Ecto neural progenitor cell (in vitro differentiated cells): ENCODE results near the gene TCF25.
"Not testable (repeated sequence)": the region's sequence is repeated elsewhere in the genome, so short reads cannot be mapped to it uniquely, and the experiment has no call there.

Experiments used
- DNase-seq: peaks from one replicate; pipeline ENCODE4 v3.0.0-alpha.2; 2018; ENCODE audit warnings: low spot score

TCF25 gene

DNA sequence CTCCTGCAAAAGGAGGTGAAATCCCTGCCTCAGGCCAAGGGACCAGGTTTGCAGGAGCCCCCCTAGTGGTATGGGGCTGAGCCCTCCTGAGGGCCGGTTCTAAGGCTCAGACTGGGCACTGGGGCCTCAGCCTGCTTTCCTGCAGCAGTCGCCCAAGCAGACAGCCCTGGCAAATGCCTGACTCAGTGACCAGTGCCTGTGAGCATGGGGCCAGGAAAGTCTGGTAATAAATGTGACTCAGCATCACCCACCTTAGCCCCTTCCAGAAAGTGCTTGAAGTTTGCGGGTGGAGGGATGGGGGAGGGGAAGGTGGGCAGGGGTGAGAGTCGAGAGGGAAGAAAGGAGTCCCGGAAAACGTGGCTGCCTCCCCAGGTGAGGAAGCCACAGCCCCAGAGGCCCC is 47.3 kb downstream of the TCF25 start:
- DNase-seq, result no peak

DNA sequence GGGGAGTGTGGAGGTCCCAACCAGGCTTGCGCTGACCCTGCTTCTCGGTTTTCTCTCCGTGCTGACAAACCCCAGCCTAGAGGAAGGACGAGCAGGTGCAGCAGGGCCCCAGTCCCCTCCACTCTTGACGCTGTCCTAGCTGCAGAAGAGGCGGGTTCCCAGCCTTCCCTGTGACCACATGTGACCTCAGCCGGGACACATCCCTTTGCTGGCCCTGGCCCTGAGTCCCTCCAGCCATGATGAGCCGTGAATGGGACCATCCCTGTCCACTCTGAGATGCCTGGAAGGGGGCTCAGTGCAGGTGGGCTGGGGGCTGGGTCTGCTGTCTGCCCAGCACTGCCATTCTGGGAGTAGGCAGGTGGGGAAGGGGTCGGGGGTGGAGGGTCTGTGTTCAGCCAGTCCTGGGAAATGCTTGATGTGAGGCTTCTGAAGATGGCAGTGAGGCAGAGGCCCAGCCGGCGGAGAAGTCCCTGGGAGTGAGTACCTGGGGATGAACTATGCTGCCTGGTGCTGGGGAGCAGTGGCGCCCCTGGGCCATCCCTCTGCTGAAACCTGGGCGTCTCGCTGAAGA is 47.8 kb downstream of the TCF25 start:
- DNase-seq, result no peak

DNA sequence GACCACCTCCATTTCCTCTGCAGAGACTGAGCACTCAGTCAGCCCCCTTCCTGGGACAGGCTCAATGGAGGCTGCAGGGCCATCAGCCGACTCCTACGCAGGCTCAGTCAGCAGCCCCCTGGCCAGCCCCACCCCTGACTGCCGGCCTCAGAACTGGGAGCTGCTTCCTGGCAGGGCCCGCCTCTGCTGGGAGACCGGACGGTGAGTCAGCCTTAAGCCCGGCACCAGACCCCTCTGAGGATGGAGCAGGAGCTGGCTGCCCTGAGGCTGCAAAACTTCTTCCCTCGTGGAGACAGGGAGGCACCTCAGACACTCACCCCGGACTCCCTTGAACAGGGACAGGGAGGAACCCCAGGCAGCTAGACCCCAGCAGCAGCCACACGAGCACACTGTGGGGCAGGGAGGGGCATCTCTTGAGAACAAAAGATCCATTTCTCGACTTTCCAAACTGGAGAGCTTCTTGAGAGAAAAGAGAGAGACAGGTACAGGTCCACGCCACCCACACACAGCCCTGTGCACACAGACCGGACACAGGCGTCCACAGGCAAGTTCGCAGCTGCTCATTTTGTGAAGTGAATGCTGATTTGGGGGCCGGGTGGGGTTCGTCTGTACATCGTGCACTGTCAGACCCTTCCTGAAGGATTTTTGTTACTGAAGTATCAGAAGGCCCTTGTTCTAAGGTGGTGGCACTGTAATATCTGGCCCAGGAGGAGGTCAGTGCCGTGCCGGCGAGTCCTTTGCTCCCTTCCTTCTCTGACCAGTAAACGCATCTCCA is 48.5 kb downstream of the TCF25 start:
- DNase-seq, result peak; percentile 76

DNA sequence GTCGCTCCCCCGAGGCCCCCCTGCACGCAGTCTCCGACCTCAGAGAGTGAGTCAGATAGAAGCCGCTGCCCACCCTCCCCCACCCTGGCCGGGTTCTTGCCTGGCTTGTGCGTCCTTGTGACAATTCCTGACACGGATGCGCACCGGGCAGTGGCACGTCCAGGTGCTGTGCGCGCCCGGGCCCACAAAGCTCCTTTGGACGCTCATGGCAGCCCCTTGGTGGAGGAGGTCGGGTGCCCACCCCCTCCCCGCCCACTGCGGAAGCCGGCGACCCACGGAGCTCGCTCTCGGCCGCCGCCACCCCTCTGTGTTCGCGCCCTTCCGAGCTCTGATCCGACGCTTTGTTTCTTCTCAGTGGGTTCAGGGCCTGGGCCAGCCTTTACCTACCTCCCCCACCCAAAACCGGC is 49.1 kb downstream of the TCF25 start:
- peak; percentile 78 for DNase-seq

DNA sequence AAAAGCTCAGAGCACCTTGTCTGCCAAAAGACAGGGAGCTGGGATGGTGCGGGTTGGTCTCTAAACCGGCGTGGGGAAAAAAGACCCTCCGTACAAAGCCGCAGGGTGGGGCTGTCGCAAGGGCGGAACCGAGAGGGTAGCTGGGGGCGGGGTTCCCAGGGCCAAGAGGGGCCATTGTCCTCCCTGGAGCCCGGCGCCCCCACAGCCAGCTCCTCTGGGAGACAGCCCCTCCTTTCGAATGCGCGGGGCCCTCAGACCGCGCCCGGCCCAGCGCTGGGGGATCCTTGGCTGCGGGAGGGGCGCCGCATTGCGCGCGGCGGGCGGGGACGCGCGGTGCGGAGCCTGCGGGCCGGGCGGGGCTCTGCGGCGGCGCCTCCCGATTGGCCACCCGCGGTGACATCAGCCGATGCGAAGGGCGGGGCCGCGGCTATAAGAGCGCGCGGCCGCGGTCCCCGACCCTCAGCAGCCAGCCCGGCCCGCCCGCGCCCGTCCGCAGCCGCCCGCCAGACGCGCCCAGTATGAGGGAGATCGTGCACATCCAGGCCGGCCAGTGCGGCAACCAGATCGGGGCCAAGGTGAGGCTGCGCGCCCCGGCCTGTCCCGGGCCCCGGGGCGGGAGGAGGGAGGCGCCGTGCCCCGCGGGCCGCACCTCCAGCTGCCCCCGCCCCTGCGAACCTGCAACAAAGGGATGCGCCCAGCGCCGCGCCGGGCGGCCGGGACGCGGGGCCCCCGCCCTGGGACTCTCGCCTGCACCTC is 49.7 kb downstream of the TCF25 start, which contains the start of gene TUBB3:
TSS of gene TUBB3 (plus strand) at position 459 of the 756 bp plus-strand sequence. CDS start at position 519, 60 bp downstream.
- DNase-seq, result peak; percentile 91

DNA sequence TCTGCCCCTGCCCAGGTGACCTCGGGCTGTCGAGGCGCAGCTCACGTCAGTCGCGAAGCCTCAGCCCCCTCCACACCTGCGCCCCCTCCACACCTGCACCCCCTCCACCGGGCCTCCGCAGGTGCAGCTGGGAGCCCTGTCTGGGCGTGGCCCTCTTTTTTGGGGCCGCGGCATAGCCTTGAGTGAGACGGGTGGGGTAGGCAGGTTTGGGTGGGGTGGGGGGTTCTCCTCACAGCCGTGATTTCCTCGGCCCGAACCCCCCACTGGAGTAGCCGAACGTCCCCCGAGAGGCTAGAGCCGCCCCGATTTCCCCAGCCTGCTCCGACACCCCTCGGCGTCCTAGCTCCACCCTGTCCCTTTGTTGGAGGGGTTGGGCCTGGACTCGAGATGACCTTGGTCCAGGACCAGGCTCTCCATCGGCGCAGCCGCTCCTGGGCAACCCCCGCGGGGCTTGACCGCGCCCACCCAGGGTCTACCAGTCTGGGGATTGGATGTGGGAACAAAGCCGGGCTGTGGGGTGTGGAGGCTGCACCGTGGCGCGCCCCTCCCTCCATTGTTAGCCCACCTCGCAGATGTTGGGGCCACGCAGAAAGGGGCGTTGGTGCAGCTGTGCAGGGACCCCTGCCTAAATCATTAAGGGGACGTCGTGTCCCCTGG is 50.4 kb downstream of the TCF25 start:
- DNase-seq, result peak; percentile 82

DNA sequence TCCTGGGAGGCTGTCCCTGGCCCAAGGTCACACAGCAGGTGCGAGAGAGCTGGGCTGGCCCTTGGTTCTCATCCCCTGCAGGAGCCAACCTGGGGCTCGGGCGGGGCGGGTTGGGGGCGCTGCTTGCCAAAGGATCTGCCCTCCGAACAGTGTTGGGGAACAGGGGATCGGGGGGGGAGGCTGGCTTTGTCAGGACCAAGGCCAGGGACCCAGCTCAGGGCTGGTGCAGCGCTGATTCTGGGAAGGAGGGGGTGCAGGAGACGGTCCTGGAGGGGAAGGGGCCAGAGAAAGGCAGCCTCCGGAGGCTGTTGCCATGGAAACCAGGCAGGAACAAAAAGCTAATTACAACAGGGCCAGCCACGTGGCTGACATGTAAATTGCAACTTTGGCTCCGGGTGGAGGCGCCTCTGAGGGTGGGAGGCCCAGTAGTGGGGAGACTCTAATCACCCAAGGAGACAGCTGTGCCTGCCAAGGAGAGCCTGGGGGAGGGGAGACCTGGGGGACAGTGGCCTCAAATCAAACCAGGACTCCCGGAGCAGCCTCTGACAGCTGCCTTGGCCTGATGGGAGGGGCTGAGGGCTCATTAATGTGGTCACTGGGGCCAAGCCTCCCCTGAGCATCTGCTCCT is 51.0 kb downstream of the TCF25 start:
- DNase-seq, result peak; percentile 87

DNA sequence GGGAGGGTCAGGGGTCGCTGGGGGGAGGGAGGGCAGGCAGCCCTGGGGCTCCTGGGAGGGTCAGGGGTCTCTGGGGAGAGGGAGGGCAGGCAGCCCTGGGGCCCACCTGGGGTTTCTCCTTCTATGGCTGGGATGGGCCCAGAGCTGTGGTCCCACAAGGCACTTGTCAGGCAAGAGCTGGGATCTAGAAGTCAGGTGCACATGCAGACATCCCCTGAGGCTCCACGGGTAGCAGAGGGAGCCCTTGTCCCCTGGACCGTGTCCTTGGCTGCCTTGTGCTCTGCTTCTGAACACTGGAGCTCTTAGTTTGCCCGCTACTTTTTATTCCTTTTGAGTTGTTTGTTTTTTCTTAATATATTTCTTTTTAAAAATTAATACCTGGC is 51.5 kb downstream of the TCF25 start:
- no peak for DNase-seq

DNA sequence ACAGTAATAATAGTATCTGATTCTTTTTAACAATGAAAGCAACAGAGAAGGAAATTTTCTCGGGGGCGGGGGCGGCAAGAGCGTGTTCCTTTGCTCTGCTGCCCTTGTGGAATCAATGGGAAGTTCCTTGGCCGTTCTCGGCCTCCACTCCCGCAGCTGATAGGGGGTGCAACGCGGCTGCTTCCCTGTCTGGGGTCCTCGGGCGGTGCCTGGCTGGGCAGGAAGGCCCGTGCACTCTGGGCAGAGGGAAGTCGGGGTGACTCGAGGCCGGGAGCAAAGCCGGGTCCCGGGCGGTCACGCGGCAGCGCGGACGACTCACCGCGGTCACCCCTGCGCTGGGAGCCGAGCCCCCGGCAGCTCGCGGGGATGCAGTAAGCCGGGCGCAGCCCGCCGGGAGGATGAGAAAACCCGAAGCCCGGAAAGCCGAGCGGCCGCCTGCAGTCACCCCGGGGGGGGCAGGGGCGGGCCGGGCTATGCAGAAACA is 52.2 kb downstream of the TCF25 start:
- DNase-seq, result no peak

DNA sequence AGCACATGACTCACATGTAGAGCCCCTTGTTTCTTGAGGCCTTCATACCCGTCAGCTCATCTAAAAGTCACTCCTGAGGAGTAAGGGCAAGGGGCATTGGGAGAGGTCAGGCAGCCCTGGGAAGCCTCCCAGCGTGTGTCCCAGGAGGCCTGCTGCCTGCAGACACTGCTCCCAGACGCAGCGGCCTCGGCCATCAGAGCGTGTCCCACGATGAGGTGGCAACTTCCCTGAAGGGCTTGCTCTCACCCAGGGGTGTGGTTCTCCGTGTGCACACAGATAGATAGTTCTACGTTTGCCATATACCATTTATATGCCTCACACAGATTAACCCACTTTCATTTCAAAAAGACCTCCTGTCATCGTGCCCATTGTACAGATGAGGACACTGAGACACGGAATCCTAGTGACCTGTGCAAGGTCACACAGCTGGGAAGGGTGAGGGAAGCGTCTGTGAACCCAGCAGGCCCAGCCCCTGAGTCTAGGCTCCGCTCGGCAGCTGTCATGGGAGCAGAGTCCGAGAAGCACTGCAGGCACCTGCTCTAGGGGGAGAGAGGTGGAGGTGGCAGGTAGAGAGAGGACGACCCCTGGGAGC is 58.0 kb downstream of the TCF25 start:
- DNase-seq, result no peak

DNA sequence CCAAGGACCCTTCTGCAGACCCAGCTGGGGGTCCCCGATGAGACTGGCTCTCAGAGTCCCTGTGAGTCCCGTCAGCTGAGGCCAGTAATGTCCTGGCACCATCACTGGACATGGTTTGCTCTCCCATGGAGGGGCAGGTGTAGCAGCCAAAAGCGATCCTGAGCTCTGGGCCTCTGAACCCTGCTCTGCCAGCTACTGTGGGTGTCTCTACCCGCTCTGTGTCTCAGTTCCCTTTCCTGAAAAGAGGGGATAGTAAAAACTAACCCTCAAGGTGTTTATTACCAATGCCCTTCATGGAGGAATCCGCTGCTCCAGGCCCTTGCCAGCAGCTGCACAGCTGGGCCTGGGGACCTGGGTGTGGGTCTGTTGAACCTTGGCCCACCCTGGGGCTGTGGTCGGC is 58.6 kb downstream of the TCF25 start:
- peak; percentile 33 for DNase-seq

DNA sequence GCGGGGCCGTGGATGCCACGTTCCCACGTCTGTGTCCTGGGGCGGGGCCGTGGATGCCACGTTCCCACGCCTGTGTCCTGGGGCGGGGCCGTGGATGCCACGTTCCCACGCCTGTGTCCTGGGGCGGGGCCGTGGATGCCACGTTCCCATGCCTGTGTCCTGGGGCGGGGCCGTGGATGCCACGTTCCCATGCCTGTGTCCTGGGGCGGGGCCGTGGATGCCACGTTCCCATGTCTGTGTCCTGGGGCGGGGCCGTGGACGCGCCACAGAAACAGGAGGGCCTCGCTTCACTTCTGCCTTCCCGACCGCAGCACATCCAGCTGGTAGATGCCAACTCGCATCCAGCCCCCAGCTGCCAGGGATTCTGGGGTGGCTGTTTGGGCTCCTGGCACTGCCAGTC is 60.6 kb downstream of the TCF25 start:
- DNase-seq, result not testable (repeated sequence)

DNA sequence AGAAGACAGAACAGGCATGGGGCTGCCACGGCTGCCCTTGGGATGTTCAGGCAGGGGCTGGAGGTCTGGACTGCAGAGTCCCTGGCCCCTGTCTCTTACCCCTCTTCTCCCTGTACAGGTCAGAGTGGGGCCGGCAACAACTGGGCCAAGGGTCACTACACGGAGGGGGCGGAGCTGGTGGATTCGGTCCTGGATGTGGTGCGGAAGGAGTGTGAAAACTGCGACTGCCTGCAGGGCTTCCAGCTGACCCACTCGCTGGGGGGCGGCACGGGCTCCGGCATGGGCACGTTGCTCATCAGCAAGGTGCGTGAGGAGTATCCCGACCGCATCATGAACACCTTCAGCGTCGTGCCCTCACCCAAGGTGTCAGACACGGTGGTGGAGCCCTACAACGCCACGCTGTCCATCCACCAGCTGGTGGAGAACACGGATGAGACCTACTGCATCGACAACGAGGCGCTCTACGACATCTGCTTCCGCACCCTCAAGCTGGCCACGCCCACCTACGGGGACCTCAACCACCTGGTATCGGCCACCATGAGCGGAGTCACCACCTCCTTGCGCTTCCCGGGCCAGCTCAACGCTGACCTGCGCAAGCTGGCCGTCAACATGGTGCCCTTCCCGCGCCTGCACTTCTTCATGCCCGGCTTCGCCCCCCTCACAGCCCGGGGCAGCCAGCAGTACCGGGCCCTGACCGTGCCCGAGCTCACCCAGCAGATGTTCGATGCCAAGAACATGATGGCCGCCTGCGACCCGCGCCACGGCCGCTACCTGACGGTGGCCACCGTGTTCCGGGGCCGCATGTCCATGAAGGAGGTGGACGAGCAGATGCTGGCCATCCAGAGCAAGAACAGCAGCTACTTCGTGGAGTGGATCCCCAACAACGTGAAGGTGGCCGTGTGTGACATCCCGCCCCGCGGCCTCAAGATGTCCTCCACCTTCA is 61.5 kb downstream of the TCF25 start:
- DNase-seq, result peak; percentile 40

DNA sequence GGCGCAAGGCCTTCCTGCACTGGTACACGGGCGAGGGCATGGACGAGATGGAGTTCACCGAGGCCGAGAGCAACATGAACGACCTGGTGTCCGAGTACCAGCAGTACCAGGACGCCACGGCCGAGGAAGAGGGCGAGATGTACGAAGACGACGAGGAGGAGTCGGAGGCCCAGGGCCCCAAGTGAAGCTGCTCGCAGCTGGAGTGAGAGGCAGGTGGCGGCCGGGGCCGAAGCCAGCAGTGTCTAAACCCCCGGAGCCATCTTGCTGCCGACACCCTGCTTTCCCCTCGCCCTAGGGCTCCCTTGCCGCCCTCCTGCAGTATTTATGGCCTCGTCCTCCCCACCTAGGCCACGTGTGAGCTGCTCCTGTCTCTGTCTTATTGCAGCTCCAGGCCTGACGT is 62.2 kb downstream of the TCF25 start:
- DNase-seq, result not testable (repeated sequence)

DNA sequence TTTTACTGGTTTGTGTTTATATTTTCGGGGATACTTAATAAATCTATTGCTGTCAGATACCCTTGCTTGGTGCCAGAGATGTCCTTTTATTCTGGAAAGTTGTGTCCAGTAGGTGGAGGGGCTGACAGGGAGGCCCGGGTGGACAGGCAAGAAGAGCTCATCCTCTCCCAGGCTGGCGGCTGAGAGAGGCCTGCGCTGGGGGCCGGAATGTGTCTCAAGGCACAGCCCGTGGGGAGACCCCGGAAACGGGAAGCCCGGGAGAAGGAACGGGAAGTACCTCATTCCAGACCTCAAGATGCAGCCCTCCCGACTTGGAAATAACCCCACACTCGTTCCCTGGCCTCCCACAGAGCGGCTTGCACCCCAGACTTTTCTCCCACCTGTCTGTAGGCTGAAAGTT is 62.6 kb downstream of the TCF25 start:
- no peak for DNase-seq

DNA sequence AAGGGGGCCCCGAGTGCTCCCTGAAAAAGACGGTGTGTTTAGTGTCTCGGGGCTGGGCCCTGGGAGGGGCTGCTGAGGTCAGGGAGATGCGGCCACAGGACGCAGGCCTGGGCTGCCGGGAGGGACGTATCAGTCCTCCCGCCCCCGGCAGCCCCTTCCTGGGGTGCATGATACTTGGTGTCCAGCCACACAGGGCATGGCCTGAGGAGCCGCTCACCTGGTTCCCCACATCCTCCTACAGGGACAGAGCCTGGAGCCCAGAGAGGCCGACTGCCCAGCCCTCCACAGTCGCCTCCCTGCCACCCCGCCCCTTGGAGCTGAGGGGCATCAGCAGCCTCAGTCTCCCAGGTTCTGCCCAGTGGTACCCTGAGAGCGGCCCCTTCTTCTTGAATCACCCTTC is 63.1 kb downstream of the TCF25 start:
- DNase-seq, result no peak

DNA sequence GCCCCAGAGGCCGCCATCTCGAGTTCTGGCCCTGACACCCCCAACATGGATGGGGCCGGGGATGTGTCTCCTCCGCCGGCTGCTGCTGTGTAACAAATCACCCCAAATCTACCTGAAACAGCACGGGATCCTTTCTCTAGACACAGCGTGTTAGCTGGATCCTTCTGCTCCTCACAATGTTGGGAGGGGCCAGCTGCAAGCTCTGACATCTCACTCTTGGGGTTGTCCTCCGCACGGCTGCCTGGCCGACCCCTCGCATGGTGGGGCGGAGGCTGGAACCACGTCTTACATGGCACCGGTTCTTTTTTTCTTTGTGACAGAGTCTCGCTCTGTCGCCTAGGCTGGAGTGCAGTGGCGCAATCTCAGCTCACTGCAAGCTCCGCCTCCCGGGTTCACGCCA is 63.6 kb downstream of the TCF25 start:
- no peak for DNase-seq

DNA sequence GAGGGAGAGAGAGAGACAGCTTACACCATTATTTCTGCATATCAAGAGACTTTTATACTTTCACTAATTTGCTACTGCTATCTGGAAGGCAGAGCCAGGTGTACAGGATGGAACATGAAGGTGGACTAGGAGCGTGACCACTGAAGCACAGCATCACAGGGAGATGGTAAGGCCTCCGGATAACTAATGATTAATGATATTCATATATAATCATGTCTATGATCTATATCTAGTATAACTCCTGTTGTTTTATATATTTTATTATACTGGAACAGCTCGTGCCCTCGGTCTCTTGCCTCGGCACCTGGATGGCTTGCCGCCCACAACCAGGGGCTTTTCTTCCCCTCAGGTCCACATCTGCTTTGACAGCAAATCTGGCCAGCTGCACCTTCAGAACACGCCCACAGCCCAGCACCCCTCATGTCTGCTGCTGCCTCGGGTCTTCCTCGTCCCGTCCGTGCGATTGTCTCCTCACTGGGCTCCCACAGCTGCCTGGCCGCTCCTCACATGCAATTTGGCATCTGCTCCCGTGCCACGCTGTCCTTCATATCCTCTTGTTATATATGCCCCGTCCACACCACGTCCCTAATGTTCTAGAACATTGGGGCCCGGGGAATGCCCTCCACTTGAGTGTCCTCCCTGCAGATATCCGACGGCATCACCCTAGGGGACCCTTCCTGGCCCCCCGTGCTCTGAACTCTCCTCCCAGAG is 64.9 kb downstream of the TCF25 start:
- DNase-seq, result no peak

DNA sequence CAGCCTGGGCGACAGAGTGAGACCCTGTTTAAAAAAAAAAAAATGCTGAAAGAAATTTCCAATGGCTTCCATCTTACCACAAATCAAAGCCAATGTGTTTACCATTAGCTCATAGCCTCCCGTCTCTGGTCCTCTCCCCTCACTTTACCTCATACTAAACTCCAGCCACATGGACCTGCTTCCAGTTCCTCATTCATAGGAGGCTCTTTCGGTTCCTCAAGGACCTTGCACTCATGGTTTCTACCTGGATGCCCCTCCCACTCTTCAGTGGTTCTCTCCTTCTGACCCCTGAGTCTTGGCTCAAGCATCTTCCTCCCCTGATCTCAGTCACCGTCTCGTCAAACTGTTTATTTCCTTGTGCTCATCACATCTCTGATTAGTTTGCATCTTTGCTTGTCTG is 71.4 kb downstream of the TCF25 start:
- no peak for DNase-seq

DNA sequence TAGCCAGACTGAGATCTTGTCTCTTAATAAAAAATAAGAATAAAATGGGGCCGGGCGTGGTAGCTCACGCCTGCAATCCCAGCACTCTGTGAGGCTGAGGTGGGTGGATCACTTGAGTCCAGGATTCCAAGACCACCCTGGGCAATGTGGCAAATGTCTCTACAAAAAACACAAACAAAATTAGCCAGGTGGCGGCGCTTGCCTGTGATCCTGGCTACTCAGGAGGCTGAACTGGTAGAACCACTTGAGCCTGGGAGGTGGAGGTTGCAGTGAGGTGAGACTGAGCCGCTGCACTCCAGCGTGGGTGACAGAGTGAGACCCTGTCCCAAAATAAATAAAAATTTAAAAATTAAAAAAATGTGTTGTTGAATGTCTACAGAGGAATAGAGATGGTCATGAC is 72.3 kb downstream of the TCF25 start:
- DNase-seq, result no peak
